Measurements from ENCODE around the gene EXTL1. TPM values are rescaled to one million over a fixed set of nuclear protein-coding genes. Genes with fewer than 3 reads are reported as not detected.

The EXTL1 gene
- total and polyA plus RNA-seq, 2 donors (not counting 3 experiments of a cell fraction or from before 2014, with no cell fraction given) = not detected

DNA sequence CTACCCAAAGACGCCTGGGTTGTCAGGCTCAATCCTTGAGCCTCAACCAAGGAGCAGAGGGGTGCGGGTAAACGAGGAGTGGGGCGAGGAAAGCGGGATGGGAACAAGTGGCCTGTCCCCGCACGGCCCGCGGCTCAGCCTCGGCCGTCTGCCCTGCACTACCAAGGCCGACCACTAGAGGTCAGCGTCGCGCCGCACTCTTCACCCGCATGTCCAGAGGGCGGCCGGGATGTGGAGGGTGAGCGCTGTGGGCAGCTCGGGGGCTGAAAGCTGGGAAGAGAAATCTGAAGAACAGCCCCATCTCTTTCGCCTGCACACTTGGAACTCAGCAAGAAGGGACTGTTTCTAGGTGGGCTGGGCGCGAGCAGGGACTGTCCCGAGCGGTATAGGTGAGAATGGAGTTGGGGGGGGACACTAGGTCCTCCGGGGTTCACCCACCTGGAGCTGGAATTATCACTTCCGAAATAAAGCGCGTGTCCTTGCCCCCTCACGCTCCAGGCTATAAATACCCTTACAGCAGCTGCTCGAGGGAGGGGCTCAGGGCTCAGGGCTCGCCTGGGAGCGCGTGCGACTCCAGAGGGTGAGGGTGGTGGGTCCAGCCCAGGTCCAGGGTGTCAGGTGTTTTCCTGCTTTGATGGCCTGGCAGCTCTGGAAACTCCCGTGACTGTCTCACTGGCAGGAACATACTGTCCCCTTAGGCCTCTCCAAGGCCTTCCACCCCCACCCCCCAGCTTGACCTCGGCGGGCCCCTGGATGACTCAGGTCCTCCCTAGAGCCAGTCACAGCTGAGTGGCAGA, 14.6 kb downstream of the EXTL1 start:
- Histone ChIP-seq H3K27ac (ENCODE audit: insufficient read depth, low read depth, low read length) (no peak overlapping the region), H3K79me2 (ENCODE audit: control insufficient read depth, insufficient read depth, low read length) (no peaks in the 10 kb centered on the region), H4K20me1 (replicated peaks; ENCODE audit: control insufficient read depth, extremely low read depth, insufficient read depth, low read length) (no peaks in the 10 kb centered on the region), H2AFZ (ENCODE audit: low read depth, low read length) (peak overlapping the region; percentile 99), H3K4me1 (ENCODE audit: control insufficient read depth, extremely low read depth, insufficient read depth, low read length) (peaks cover 15% of the 10 kb centered on the region), H3K9ac (replicated peaks; ENCODE audit: extremely low read depth, insufficient read depth, low read length) (peak overlapping the region; percentile 66), H3K4me2 (ENCODE audit: insufficient read depth, low read length) (peak overlapping the region; percentile 90), H3K9me1 (replicated peaks; ENCODE audit: control insufficient read depth, extremely low read depth, insufficient read depth, low read length) (no peaks in the 10 kb centered on the region), H3K4me3 (replicated peaks in 1 of 3; ENCODE audit: insufficient read depth in 1 of 3, low read depth in 1 of 3, low read length in 3 of 3) (peak overlapping the region; percentile 65 to 85 (median 81)), H3K27me3 (ENCODE audit: control insufficient read depth in 2 of 2, insufficient read depth in 2 of 2, low read length in 2 of 2) (peaks cover 0 to 3% of the 10 kb centered on the region in 2 experiments), H3K36me3 (ENCODE audit: control insufficient read depth in 2 of 2, extremely low read depth in 1 of 2, insufficient read depth in 2 of 2, low read length in 2 of 2) (no peaks in the 10 kb centered on the region), H3K9me3 (replicated peaks; ENCODE audit: control insufficient read depth, insufficient read depth, low read length) (no peaks in the 10 kb centered on the region)
- peak; percentile 94 for FAIRE-seq
- DNase-seq (ENCODE audit: low read depth, low spot score) = peak; percentile 74
- no TSS peak for BruUV-seq (replicated peaks)
- CTCF ChIA-PET = interaction anchor here (0.5 to 4.3 kb wide), 37 partner anchors 8 to 752 kb away, joined by 3 to 151 read pairs (median 6); partner anchors contain the start of genes C1orf232, CEP85, EXTL1 and PAFAH2
- POLR2A ChIA-PET = interaction anchor here (0.8 to 1.2 kb wide), 2 partner anchors 66 to 109 kb away, joined by 3 to 4 read pairs; no protein-coding TSS in a partner anchor
- TF ChIP-seq, protein P1, sequence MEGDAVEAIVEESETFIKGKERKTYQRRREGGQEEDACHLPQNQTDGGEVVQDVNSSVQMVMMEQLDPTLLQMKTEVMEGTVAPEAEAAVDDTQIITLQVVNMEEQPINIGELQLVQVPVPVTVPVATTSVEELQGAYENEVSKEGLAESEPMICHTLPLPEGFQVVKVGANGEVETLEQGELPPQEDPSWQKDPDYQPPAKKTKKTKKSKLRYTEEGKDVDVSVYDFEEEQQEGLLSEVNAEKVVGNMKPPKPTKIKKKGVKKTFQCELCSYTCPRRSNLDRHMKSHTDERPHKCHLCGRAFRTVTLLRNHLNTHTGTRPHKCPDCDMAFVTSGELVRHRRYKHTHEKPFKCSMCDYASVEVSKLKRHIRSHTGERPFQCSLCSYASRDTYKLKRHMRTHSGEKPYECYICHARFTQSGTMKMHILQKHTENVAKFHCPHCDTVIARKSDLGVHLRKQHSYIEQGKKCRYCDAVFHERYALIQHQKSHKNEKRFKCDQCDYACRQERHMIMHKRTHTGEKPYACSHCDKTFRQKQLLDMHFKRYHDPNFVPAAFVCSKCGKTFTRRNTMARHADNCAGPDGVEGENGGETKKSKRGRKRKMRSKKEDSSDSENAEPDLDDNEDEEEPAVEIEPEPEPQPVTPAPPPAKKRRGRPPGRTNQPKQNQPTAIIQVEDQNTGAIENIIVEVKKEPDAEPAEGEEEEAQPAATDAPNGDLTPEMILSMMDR (IDR thresholded peaks at IDR 0.05; ENCODE audit: extremely low read depth in 1 of 2, insufficient read depth in 1 of 2, low read depth in 1 of 2, low read length in 2 of 2) = peak; percentile 98 to 99
- no peak for TF ChIP-seq GATA2 (IDR thresholded peaks at IDR 0.05; ENCODE audit: insufficient read depth, insufficient read length, low read depth, low read length)
- intact Hi-C loops (cut with micrococcal nuclease) (loop anchor here (1.0 to 5.0 kb wide), 8 partner anchors 69 to 381 kb away; partner anchors contain the start of gene CEP85), dilution Hi-C loops (cut with MboI; ENCODE audit: extremely low pct_ligation_motif_present, low sequenced_read_pairs) (no loop called here)
